NT2/D1 (cell line): ENCODE data around the gene ATPAF2.

ENCODE experiments used
- SUZ12 ChIP-seq: IDR thresholded peaks from 2 replicates; pipeline ENCODE4 v1.6.1; 2011; ENCODE audit not compliant: insufficient read length, insufficient read depth; ENCODE audit errors: extremely low read depth
- YY1 ChIP-seq: IDR thresholded peaks from 2 replicates; pipeline ENCODE4 v1.6.1; 2011; ENCODE audit not compliant: insufficient read length, insufficient read depth
- ZNF274 ChIP-seq: IDR thresholded peaks from 2 replicates; pipeline ENCODE4 v1.6.1; 2011; ENCODE audit warnings: mild to moderate bottlenecking, low read depth, low read length

GRCh38 chr17:18079543-18079942 is 40.6 kb upstream of the ATPAF2 start:
- TF ChIP-seq SUZ12 (no peak), ZNF274 (no peak), YY1 (no peak)
